Activated CD8-positive, alpha-beta memory T cell treated with anti-CD3 and anti-CD28 coated beads for 36 hours (primary cell): Measurements from ENCODE around the gene ARL6IP6. TPM values are rescaled to one million over a fixed set of nuclear protein-coding genes. Genes with fewer than 3 reads are reported as not detected.

Source experiments
- CTCF ChIA-PET: fragments of 350-600 bp; sonication (Branson Sonifier 250); formaldehyde crosslinking; loops from one replicate; lab custom pipeline; 2021; ENCODE audit warnings: antibody characterized with exemption; lab: Charles Lee
- POLR2A ChIA-PET: fragments of 350-600 bp; sonication (Branson Sonifier 250); formaldehyde crosslinking; loops from one replicate; lab custom pipeline; 2021; ENCODE audit warnings: antibody characterized with exemption; lab: Charles Lee
- total RNA-seq, 2 experiments: library from RNA; stranded (reverse); gene quantifications; one replicate each; pipeline ENCODE4 v1.2.3, GENCODE V29; 2021

The ARL6IP6 gene
- total RNA-seq, 2 experiments from 2014 or later = 27.0 to 30.9 TPM

DNA sequence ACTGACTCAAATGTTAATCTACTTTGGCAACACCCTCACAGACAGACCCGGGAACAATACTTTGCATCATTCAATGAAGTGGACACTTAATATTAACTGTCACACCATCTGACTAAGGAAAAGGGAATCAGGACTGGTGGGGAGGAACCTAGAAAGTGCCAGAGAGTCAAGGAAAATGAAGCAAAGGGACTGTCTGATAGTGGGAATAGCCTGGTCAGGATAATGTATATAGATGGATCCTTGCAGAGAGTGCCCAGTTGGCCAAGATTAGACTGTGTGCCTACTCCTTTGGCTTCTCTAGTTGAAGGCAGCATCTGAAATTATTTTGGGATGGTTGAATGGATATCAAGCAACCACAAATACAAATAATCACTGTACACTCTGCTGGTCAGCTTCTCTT, 45.2 kb downstream of the ARL6IP6 start:
- CTCF ChIA-PET = no interaction called here
- POLR2A ChIA-PET = no interaction called here

DNA sequence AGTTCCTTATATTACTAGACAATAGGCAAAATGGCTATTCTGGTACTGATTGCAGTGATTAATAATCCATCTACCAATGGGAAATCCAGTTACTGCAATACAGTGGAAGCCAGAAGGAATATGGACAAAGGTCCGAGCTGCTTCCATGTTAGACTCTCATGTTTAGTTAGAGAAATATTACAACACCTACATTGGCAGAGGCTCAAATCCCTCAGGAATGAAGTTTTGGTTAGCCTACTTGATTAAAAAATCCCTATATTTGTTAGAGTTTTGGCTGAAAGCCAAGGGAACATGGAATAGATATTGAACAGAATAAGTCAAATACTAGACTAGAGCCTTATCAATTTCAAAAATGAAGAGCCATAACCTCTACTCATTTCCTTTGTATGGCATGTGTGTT, 48.5 kb downstream of the ARL6IP6 start:
- ChIA-PET POLR2A (no interaction called here), CTCF (no interaction called here)

- CTCF ChIA-PET = no interaction called here
- POLR2A ChIA-PET = no interaction called here
Measured at GRCh38 chr2:152781175-152781574, 62.8 kb downstream of the ARL6IP6 start.

DNA sequence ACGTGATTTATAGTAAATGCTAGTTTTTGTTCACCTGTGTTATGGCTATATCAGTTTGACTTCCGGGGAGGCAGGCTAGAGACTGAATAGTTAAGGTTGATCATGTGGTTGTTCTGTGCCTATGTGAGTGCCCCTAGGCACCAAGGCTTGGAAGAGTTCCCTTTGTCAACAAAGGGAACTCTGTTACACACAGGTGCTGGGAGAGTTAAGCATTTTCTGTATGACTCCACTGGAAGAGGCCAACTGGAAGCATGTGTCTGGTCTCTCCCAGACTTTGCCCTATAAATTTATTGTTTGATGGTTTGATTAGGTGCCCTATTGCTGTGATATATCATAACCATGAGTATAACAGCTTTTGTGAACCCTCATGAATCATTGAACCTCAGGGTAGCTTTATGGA, 63.8 kb downstream of the ARL6IP6 start:
- POLR2A ChIA-PET = no interaction called here
- CTCF ChIA-PET = no interaction called here

GRCh38 chr2:152790883-152791282, 72.5 kb downstream of the ARL6IP6 start:
- ChIA-PET CTCF (no interaction called here), POLR2A (no interaction called here)

GRCh38 chr2:152791979-152792378, 73.6 kb downstream of the ARL6IP6 start:
- ChIA-PET POLR2A (no interaction called here), CTCF (no interaction called here)

DNA sequence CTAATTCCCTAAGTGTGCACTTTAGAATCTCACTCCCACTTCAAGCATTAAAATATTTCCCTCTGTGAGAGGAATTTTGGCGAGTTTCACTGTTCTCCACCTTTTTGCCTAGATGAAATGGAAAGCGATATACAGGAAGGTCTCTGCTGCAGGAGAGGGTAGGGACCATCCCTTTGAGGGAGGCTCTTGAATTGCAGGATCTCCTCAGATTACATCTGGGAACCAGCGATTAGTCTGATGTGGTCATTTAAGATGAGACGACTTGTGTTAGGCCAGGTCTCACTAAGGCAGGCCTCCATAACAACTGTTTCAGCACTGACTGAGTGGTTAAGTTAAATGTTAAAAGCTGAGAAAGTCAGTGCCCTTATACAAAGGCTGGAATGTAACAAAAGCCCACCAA, 74.6 kb downstream of the ARL6IP6 start:
- ChIA-PET CTCF (no interaction called here), POLR2A (no interaction called here)

DNA sequence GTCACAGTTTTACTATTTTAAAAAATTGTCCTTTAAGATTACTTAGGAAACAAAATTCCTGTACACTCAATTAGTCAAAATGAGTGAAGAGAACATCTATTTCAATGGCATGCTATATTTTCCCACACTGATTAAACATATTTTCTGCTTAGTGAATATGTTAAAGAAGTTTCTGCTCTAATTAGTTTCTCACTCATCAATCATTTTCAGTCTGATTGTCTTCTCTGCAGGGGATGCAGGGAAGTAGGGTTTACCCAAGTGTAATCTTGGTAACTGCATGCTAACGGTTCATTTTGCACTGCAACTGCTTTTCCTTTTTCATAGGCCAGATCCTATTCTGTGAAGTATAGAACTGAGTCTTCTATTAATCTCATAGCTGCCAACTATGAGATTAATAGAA, 78.5 kb downstream of the ARL6IP6 start:
- CTCF ChIA-PET = no interaction called here
- POLR2A ChIA-PET = no interaction called here

DNA sequence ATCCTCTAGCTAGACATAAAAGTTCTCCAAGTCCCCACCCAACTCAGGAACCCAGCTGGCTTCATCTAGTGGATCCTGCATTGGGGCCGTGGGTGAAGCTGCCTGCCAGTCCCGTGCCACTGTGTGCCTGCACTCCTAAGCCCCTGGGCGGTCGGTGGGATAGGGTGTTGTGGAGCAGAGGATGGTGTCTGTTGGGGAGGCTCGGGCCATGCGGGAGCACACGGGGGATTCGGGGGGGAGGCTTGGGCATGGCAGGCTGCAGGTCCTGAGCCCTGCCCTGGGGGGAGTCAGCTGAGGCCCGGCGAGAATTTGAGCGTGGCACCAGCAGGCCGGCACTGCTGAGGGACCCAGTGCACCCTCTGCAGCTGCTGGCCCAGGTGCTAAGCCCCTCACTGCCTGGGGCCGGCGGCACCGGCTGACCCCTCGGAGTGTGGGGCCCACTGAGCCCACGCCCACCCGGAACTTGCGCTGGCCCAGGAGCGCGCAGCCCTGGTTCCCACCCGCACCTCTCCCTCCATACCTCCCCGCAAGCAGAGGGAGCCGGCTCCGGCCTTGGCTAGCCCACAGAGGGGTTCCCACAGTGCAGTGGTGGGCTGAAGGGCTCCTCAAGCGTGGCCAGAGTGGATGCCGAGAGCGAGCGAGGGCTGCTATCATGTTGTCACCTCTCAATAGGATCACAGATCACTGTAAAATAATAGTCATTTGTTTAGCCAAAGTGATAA, 86.4 kb downstream of the ARL6IP6 start:
- POLR2A ChIA-PET = no interaction called here
- CTCF ChIA-PET = no interaction called here

- ChIA-PET CTCF (no interaction called here), POLR2A (no interaction called here)
Measured at GRCh38 chr2:152811916-152812315, 93.5 kb downstream of the ARL6IP6 start.

Other genes with a start within 250 kb of the ARL6IP6 start
- 100 to 1,000 TPM; 140 to 146 TPM for gene PRPF40A, start 1.2 kb upstream of the ARL6IP6 start, total RNA-seq